GM12872 (cell line): ENCODE measurements around the gene MRPL28.

Experiments used
- CTCF ChIP-seq: IDR thresholded peaks from 3 replicates; pipeline ENCODE4 v1.5.1; 2011; ENCODE audit warnings: low read depth, mild to moderate bottlenecking, low read length, moderate library complexity; ENCODE audit not compliant: insufficient read depth

Gene MRPL28

GRCh38 chr16:383326-384051 is 13.2 kb upstream of the MRPL28 start:
- no peak for TF ChIP-seq CTCF

GRCh38 chr16:381789-382717 is 11.7 kb upstream of the MRPL28 start, which contains the start of gene PGAP6:
Gene PGAP6 (minus strand): TSS chr16:381978. CDS start chr16:381821, 157 bp downstream.
- TF ChIP-seq CTCF = no peak

GRCh38 chr16:381012-381788 is 10.9 kb upstream of the MRPL28 start:
- TF ChIP-seq CTCF = no peak

GRCh38 chr16:380762-381011 is 10.3 kb upstream of the MRPL28 start:
- TF ChIP-seq CTCF = no peak

GRCh38 chr16:379961-380761 is 9.8 kb upstream of the MRPL28 start:
- TF ChIP-seq CTCF = no peak

GRCh38 chr16:379183-379960 is 9.0 kb upstream of the MRPL28 start:
- TF ChIP-seq CTCF = no peak
